NCI-H2171 (cell line): ENCODE results near the gene RAPSN.
A peak's percentile ranks its signal among the peaks of the same experiment; 100 is the strongest.

ENCODE experiments used
- DNase-seq: peaks from one replicate; lab custom pipeline; 2025; lab: John Stamatoyannopoulos, UW

The RAPSN gene

DNA sequence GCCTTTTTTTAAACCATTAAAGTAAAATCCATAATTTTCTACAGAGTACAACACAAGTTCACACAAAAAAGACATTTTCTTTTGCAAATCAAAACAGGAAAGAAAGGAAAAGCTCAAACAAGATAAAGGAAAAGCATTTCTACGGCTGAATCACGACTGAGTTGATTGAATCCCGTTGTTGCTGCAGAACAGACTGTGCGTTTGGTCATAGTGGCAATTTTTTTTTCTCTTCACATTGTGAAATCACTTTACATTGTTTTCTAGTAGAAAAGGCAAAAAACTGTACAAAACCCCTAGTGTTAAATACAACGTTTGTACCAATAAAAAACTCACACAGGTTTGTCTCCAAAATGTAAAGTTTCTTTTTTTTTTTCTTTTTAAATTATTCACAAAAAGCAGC is 17.3 kb upstream of the RAPSN start:
- DNase-seq: no peak

DNA sequence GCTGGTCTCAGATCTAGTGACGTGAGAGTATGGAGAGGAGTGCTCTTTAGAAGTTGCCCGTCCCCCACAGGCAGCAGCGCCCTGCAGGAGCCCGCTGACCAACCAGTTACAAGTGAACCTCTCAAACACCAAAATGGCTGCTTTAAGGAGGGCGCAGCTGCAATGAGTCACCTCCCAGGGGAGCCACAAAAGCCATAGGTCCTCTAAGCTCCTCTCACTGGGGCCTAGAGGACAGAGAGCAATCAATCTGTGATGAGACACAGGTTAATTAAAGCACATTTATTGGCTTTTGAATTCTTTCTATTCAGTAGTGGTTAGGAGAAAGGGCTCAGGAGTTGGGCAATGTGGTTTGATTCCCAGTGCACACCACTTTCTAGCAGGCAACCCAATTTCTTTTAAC is 15.5 kb upstream of the RAPSN start:
- peak; percentile 59 for DNase-seq

DNA sequence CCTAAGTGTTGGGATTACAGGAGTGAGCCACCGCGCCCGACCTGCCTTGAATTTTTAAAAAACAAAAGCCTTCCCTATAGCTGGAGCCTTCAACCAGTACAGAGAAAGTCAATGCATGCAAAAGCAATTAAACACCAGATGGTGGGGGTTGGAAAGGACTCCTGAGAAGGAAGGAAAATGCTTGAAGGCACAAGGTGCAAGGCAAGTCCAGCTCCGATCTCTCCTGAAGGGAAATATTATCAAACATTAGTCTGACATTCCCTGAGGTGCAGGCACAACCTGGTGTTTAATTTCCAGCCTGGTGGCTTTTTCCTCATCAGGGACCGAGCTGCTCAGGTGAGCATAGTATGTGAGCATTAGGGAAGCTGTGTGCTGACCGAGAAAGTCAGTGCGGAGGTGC is 12.9 kb upstream of the RAPSN start:
- peak; percentile 25 for DNase-seq

DNA sequence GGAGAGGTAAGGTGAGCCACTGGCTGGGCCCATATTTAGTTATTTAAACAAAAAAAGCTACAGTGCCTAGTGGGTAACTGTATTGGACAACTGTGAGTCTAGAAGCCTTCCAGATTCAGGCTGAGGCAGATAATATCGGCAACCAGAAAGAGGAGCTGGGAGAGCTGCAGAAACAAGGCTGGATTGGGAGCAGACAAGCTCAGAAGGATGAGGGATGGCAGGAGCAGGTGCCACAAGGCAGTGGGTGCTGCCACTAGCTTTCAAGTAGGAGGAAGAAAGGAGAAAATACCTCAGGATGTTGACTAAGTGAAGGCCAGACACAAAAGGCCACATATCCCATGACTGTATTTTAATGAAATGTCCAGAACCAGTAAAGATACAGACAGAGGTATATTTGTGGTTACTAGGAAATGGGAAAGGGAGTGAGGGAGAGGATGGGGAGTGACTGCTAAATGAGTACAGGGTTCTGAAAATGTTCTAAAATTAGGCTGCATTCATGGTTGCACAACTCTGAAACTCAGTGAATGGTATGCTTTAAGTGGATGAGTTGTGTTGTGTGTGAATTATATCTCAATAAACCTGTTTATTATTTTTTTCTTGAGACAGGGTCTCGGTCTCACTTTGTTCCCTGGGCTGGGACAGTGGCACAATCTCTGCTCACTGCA is 11.8 kb upstream of the RAPSN start:
- DNase-seq: no peak

DNA sequence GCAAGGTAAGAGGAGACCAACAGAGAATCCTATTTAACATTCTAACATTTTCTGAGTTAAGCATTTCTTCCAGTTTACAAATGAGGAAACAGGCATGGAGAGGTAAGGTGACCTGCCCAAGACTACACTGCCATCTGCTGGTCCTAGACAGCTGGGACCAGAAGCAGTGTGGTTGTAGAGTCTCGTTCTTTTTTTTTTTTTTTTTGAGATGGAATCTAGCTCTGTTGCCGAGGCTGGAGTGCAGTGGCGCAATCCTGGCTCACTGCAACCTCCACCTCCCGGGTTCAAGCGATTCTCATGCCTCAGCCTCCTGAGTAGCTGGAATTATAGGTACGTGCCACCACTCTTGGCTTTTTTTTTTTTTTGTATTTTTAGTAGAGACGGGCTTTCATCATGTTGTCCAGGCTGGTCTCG is 5.3 kb upstream of the RAPSN start:
- peak; percentile 56 for DNase-seq

DNA sequence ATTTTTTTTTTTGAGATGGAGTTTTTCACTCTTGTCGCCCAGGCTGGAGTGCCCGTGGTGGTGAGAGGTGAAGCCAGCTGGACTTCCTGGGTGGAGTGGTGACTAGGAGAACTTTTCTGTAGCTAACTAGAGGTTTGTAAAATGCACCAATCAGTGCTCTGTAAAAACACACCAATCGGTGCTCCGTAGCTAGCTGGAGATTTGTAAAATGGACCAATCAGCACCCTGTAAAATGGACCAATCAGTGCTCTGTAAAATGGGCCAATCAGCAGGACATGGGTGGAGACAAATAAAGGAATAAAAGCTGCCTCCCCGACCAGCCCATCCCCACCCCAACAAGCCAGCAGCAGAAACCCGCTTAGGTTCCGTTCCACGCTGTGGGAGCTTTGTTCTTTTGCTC is 4.4 kb upstream of the RAPSN start:
- no peak for DNase-seq

DNA sequence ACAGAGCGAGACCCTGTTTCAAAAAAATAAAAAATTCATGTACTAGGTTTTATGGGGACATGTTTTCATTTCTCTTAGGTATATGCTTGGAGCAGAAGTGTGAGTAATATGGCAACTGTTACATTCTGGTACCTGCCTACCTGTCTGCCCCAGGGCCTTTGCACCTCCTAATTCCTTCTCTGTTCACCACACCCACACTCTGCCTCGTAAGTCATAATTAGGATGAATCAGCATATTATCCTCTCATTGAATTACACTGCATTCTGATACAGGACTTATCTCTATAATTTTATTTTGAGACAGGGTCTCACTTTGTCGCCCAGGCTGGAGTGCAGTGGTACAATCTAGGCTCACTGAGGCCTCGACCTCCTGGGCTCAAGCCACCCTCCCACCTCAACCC is 3.1 kb upstream of the RAPSN start:
- no peak for DNase-seq

DNA sequence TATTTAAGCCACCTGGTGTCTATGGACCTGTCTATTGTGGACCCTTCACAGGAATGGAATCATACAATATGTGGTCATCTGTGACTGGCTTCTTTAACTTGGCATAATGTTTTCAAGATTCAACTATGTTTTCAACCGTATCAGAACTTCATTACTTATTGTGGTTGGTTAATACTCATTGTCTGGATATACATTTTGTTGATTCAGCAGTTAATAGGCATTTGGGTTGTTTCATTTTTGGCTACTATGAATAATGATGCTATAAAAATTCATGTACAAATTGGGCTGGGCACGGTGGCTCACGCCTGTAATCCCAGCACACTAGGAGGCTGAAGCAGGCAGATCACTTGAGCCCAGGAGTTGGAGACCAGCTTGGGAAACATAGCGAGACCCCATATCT is 2.5 kb upstream of the RAPSN start:
- DNase-seq: no peak

DNA sequence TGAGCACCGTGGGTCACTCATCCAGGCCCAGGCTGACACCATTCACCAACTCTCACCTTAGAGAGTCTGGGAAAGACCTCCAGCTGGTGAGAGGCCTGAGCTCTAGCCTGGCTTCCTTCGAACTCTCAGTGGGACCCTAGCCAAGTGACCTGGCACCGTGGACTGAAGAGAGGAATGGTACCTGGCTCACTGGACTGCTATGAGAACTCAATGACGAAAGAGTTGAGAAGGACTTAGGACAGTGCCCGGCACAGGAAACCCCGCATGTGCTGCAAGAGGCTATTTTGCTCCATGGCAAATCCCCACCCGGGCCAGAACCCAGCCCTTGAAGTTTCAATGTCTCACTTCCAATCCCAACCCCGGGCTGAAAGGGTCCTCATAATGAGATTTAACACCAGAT is 605 bp upstream of the RAPSN start:
- no peak for DNase-seq

DNA sequence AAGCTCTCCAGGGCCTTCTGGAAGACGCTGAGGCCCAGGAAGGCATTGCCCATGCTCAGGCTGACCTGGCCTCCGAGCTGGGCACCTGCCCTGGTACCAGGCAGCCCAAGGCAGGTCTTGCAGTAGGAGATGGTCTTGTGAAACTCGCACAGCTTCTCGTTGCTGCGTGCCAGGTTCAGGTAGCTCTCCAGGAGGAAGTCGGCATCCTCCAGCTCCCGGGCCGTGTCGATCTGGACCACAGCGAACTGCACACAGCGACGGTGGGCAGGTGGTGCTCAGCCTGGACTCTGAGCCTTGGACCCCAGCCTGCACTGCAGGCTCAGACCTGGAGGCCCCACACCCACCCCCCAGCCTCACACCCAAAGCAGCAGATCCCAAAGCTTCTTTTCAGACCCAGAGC is 1.0 kb downstream of the RAPSN start:
- no peak for DNase-seq

DNA sequence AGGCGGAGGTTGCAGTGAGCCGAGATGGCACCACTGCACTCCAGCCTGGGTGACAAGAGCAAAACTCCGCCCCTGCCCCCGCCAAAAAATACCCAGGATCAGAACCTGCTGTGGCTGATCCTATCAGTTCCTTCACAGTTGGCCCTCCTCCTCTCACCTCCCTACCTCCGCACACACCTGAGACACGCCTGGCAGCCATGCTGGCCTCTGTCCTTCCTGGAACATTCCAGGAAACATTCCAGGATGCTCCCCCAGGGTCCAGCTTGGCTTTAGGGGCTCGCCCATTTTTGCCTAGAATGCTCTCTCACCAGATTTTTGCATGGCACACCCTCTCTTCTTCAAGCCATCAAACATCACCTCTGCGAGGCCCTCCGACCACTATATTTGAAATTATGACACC is 2.1 kb downstream of the RAPSN start:
- no peak for DNase-seq

DNA sequence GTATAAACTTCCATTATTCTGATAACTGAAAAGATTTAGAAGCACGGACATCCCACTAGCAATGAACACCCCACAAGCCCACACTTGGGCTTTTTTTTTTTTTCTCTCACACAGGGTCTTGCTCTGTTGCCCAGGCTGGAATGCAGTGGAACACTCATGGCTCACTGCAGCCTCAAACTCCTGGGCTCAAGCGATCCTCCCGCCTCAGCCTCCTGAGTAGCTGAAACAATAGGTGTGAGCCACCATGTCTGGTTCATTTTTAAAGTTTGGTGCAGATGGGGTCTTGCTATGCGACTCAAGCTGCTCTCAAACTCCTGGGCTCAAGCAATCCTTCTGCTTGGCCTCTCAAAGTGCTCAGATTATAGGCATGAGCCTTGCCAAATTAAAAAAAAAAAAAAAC is 3.1 kb downstream of the RAPSN start:
- DNase-seq: no peak

DNA sequence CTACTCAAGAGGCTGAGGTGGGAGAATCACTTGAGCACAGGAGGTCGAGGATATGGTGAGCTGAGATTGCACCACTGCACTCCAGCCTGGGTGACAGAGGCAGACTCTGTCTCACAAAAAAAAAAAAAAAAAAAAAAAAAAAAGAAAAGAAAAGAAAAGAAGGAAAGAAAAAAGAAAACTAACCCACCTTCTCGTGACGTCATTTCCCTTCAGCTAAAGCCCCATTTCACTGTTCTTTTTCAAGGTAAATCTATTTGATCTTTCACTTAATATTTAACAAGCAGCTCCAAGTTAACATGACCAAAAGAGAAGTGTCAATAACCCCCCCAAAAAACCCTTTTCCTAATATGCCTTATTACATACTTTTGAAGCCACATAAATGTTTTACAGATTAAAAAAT is 5.1 kb downstream of the RAPSN start:
- DNase-seq: no peak

DNA sequence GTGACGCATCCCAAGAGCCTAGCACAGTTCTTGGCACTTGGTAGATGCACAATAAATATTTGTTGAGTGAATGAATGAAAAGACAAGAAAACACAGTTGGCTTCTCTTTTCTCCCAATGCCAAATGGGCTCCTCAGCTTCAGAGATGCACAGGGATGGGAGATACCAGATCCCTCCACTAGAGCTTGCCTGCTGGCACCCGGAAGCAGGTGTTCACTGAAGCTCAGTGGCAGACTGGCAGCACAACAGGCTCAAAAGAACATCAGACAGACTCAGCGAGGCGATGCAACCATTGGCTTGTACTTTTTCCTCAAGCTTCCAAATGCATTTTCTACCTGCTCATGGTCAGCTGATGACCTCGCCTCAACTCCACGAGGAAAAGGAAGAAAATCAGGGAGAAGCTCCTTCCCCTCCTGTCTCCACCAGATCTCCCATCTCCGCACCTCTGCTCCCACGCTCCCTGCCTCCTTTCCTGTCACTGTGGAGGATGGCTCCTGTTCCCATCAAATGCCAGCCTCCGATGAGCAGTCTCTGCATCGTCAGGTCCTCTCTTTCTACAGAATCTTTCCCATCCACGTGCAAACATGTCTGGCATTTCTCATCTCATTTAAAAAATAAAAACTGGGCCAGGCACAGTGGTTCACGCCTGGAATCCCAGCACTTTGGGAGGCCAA is 5.8 kb downstream of the RAPSN start:
- peak; percentile 44 for DNase-seq

DNA sequence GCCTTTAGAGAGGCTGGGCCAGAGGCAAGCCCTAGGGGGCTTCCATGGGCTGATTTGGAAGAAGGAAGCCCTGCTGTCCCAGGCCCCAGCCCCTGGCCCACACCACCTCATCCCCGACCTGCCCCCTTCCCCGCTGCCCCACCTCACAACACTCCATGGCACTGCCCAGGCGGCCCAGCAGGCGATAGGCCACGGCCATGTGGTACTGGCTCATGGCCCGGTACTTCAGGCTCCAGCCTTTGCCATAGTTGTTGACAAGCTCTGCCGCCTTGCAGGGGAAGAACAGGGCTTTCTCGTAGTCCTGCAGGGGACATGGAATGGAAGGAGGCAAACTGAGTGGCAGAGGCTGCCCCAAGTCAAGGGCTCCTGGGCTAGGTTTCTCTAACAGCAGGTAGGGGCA is 6.4 kb downstream of the RAPSN start:
- DNase-seq: no peak

DNA sequence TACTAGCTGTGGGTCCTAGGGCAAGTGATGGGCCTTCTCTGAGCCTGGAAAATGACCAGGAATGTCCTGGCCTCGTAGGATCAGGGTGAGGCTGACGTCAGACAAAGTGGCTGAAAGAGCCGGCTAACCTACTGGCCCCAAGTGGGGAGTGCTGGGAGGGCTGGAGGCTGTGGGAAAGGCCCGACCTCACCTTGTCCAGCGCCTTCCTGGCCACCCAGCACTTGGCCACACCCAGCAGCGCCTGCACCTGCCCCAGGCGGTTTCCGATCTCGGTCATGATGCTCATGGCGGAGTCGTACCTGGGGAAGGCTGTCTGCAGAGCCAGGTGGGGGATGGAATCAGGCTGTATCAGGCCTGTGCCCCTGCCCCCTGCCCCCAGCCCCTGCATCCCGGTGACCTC is 7.5 kb downstream of the RAPSN start:
- no peak for DNase-seq

DNA sequence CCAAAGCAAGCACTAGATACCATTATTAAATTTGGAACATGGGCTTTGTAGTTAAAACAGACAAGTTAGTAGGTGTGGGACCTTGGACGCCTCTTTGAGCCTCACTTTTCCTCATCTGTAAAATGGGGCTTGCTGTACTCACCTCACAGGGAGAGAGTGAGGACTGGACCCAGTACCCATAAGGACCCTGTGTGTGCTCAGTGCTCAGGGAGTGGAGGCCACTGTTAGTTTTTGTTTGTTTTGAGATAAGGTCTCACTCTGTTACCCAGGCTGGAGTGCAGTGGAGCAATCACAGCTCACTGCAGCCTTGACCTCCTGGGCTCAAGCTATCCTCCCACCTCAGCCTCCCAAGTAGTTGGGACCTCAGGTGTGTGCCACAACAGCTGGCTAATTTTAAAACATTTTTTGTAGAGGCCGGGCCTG is 8.9 kb downstream of the RAPSN start:
- no peak for DNase-seq

DNA sequence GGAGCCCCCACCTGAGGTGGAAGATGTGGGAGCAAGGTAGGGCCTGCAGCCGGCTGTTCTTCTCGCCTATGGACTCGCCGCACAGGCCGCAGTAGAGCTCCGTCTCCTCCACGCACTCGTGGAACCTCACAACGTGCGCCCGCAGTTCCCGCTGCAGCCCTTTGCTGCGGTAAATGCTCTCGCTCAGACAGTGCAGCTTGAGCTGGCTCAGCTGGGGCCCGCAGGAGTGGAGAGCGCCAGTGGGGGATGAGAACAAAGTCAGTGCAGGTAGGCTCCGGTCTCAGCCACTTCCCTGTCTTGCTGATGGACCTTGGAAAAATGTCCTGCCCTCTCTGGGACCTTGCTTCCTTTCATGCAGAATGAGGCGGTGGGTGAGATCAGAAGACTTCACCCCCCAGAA is 10.2 kb downstream of the RAPSN start:
- no peak for DNase-seq

DNA sequence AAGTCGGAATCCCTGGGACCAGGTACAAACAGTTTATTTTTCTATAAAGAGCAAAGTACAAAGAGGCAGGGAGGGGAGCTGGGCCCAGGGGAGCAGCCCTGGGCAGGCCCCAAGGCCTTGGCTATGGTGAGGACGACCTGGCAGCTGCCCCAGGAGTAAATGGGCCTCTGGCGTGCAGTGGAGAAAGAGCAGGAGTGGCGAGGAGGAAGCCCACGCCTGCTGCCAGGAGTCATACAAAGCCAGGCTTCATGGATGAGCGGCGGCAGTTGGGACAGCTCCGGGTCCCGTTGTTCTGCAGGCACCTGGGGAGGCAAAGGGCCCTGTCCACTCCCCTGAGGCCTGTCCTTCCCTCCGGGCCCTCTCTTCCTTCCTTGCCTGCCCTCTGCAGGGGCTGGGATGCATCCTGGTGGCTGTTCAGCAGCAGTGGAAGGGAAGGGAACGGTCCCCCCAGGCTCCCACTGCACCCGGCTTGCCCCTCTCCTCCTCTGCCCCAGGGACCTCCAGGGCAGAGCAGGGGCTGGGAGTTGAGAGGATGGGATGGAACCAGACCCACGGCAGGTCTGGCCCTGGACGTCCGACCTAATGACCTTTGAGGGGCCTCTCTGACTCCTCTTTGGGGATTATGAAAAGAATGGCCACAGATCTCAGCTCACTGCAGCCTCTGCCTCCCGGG is 11.1 kb downstream of the RAPSN start:
- no peak for DNase-seq

DNA sequence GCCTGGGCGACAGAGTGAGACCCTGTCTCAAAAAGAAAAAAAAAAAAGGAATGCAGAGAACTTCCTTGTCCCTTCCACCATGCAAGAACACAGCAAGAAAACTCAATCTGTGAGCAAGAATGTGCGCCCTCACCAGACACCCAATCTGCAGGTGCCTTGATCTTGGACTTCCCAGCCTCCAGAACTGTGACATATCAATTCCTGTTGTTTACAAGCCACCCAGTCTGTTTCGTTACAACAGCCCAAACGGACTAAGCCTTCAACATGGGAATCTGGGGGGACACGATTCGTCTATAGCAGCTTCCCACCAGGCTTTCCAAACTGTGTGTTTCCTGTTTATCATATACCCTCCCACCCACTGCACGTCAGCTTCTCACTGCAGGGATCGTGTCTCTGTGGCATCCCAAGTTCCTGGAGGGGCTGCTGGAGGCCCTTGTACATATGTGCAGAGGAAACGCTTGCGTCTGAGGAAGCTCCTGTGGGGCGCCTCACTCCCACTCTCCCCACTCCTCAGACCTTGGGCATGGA is 11.7 kb downstream of the RAPSN start:
- DNase-seq: no peak

DNA sequence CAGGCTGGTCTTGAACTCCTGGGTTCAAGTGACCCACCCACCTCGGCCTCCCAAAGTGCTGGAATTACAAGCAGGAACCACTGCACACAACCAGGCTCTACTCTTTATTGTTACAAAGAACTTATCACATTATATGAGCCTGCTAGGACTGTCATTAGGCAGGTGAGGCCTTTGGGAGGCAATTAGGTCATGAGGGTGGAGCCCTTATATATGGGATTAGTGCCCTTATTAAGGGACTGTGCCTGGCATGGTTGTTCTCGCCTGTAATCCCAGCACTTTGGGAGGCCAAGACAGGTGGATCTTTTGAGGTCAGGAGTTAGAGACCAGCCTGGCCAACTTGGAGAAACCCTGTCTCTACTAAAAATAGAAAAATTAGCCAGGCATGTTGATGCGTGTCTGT is 12.2 kb downstream of the RAPSN start:
- no peak for DNase-seq

DNA sequence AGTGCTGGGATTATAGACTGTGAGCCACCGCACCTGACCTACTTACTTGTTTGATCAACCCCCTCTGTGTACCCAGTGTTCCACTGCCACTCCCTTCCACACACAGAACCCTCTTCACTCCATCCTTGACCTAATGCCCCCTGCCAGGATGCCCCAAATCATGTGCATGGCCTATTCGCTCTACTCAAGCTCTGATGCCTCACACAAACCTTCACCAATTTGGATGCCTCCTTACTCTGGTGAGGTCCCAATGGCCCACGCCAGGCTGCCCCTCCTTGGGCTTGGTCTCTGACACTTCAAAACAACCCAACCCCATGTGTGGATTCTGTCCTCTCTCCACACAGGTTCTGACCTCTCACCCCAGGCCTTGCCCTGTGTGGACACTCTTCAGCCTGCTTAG is 13.2 kb downstream of the RAPSN start:
- DNase-seq: no peak

DNA sequence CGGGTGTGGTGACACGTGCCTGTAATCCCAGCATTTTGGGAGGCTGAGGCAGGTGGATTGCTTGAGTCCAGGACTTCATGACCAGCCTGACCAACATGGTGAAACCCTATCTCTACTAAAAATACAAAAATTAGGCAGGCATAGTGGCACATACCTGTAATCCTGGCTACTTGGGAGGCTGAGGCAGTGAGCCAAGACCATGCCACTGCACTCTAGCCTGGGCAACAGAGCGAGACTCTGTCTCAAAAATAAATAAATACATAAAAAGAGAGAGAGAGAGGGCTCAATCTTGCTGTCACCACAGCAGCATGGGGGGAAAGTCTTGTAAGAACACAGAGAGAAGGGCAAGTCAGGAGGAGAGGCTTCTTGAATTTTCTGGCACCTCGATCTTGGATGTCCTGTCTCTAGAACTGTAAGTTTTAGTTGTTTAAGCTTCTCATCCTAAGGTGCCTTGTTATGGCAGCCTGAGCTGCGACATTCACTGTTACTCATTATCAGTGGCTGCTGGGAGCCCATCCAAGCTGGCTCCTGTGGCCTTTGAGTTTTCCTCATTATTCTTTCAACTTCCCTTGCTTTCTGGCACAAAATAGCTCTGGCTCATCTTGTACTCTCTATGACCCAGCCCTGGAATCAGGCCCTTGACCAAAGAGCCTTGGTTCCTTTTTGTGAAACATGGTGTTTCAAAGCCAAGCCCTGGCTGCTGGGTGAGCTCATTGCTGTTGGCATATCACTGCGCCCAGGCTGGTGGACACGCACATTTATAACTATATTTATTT is 14.7 kb downstream of the RAPSN start:
- DNase-seq: no peak
